GM19452 (cell line): Measurements from ENCODE around the gene ZBP1.

Experiments
- ATAC-seq: cut with Tn5 transposase; IDR thresholded peaks from one replicate; pipeline ENCODE4 v1.9.1; 2021; ENCODE audit not compliant: unreplicated experiment

Gene ZBP1

GRCh38 chr20:57561356-57562279 is 58.6 kb downstream of the ZBP1 start:
- ATAC-seq: no peak

DNA sequence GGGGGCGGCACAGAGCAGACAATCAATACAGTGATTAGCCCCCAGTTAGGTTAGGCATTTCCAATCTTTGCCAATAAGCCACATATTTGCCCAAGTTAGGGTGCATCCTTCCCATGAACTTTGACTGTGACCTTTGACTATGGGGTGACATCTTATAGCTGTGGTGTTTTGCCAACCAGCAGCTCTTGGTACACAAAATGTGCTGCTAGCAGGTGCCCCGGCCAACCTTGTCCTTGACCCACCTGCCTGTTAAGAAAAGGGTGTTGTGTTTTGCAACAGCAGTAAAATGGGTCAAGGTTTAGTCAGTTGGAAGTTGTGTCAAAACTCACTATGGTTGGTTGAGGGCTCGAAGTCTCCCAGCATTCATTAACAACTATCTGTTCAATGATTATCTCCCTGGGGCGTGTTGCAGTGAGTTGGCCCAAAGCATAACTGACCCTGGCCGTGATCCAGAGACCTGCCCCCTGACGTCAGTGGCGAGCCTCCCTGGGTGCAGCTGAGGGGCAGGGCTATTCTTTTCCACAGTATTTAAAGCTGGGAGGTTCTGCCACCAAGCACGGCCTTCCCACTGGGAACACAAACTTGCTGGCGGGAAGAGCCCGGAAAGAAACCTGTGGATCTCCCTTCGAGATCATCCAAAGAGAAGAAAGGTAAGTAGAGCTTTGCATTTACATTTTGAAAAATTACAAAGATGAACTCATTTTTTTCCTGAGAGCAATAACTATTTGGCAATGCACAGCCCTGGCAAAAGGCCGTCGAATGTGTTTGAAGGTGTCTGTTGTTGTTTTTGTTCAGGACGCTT is 59.5 kb downstream of the ZBP1 start, which contains the start of gene PCK1:
TSS of gene PCK1 (plus strand) at position 557 of the 802 bp plus-strand sequence. CDS start 302 bp downstream, outside the sequence.
- no peak for ATAC-seq

GRCh38 chr20:57559658-57560553 is 60.3 kb downstream of the ZBP1 start:
- ATAC-seq: no peak

DNA sequence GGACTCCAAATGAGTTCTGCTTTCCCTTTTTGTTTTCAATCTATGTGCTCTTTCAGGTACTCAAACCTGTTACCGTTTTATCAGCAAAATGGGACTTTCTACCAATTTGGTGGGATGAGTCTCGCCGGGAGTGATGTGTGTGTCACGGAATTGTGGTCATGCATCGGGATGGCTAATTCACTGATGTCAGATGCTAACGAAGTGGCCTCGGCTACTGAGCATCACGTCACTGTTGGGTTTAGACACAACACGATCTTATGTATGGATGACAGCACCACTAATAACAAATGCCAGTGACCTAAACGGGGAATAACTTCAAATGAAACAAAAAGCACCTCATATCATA is 61.0 kb downstream of the ZBP1 start:
- no peak for ATAC-seq

GRCh38 chr20:57558614-57559288 is 61.5 kb downstream of the ZBP1 start:
- ATAC-seq: no peak

DNA sequence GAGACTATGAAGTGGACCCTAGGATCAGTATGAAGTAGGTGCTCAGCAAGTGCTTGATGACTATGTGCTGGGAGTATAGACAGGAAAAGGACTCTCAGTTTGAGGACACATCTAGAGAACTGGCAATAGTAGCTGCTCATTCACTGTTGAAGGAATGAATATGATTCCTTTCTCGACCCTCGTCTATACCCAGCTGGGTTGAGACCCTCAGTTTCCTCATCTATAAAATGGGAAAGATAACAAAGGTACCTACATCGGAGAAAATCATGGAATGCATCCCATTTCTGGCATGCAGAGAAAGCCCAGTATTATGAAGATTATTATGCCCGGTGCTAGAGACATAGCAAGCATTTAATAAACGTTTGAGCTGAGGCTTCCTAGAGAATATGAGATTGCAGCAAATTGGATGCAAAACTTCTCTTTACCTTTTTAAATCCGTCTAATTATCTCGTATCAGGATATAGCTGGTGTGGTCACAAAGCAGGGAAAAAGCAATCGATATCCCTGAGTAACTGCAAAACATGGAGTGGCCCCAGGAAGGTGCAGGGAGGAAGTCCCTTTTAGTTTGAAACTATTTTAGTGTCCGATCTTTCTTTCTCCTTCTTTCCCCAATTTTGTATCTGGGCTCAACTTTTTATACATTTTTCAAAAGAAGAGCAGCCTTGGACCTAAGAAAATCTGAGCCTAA is 62.2 kb downstream of the ZBP1 start:
- ATAC-seq: no peak

DNA sequence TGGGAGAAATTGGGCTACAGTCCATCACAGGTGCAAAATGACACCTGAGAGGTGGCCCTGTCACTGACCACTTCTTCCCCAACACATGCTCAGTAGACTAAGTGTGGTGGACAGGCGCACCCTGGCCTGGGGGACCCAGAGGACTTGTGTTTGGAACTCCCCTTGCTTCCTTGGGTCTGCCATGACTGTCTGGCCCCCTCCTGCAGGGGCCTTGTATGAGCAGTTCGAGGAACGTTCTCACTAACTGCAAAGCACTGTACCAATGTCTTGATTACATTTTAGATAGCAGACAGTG is 63.3 kb downstream of the ZBP1 start:
- no peak for ATAC-seq

GRCh38 chr20:57555457-57556184 is 64.6 kb downstream of the ZBP1 start:
- ATAC-seq: no peak
